Right atrium auricular region (tissue), 2 donors: ENCODE measurements around the gene SPRED3. TPM values are rescaled to one million over a fixed set of nuclear protein-coding genes. Genes with fewer than 3 reads are reported as not detected.
A peak's percentile ranks its signal among the peaks of the same experiment; 100 is the strongest.
"Not testable (repeated sequence)": the region's sequence is repeated elsewhere in the genome, so short reads cannot be mapped to it uniquely, and the experiment has no call there.

ENCODE experiments used
- DNase-seq: peaks from one replicate; pipeline ENCODE4 v3.0.0-alpha.2; 2019; ENCODE audit warnings: low spot score
- H3K27ac ChIP-seq, 2 donors: fragments of 200-600 bp; sonication (generic); 1 replicate in 1 of 2; 2 replicates in 1 of 2; pipeline ENCODE4 v1.5.1; 2016 to 2019
- H3K27me3 ChIP-seq, 2 donors: fragments of 200-600 bp; sonication (generic); one replicate each; pipeline versions ENCODE4 v1.5.1 to v1.6.0; 2017 to 2019
- H3K36me3 ChIP-seq: fragments of 200-600 bp; sonication (generic); one replicate; pipeline ENCODE4 v1.5.1; 2016
- H3K4me1 ChIP-seq, 2 donors: fragments of 200-600 bp; sonication (generic); one replicate each; pipeline versions ENCODE4 v1.5.1 to v1.6.0; 2017 to 2019
- H3K4me3 ChIP-seq, 2 donors: fragments of 200-600 bp; sonication (generic); 1 replicate in 1 of 2; 2 replicates in 1 of 2; pipeline ENCODE4 v1.5.1; 2017 to 2019; ENCODE audit warnings: mild to moderate bottlenecking in 1 of 2, moderate library complexity in 1 of 2
- H3K9me3 ChIP-seq, 2 donors: fragments of 200-600 bp; sonication (generic); one replicate each; pipeline ENCODE4 v1.5.1; 2019
- CTCF ChIP-seq, 2 donors: fragments of 200-600 bp; sonication (generic); IDR thresholded peaks; one replicate each; pipeline ENCODE4 v1.5.1; 2019; ENCODE audit warnings: antibody characterized with exemption in 2 of 2
- total RNA-seq, 2 donors: library from RNA; depleted of rRNA; stranded (reverse); fragments of >200 nt; gene quantifications; one replicate each; pipeline ENCODE4 v1.1.0, GENCODE V29; 2016

SPRED3 gene
- total RNA-seq = under 1 TPM; 0.56 to 0.67 TPM

GRCh38 chr19:38388349-38389100, at the start of gene SPRED3:
Gene SPRED3, plus strand, starts transcription at chr19:38388697. Its CDS starts 1,606 bp downstream, at chr19:38390303.
- no peak for DNase-seq
- peaks cover 21% of the 10 kb centered on the region for H3K36me3 ChIP-seq
- no peak for TF ChIP-seq CTCF (IDR thresholded peaks at IDR 0.05)
- H3K27ac ChIP-seq = peak within 1 kb of the TSS; percentile 54 to 61
- H3K27me3 ChIP-seq = no peaks in the 10 kb centered on the region
- peak within 1 kb of the TSS; percentile 47 to 57 for H3K4me3 ChIP-seq
- no peaks in the 10 kb centered on the region for H3K9me3 ChIP-seq
- peaks cover 0 to 46% of the 10 kb centered on the region in 2 donors for H3K4me1 ChIP-seq

- H3K36me3 ChIP-seq, H3K27me3 ChIP-seq, H3K9me3 ChIP-seq, H3K27ac ChIP-seq, DNase-seq, H3K4me3 ChIP-seq: not testable (repeated sequence)
- H3K4me1 ChIP-seq = peaks cover 0 to 13% of the 10 kb centered on the region in 2 donors
These were observed 49.5 kb upstream of the SPRED3 start for GRCh38 chr19:38339011-38339410.

- Histone ChIP-seq H3K9me3 (no peaks in the 10 kb centered on the region), H3K4me1 (peaks cover 0 to 8% of the 10 kb centered on the region in 2 donors), H3K36me3 (no peaks in the 10 kb centered on the region), H3K4me3 (no peak overlapping the region), H3K27ac (no peak overlapping the region), H3K27me3 (no peaks in the 10 kb centered on the region)
- TF ChIP-seq CTCF (IDR thresholded peaks at IDR 0.05) = no peak
- DNase-seq = no peak
These were observed 47.6 kb upstream of the SPRED3 start for GRCh38 chr19:38340927-38341326.

- DNase-seq = no peak
- Histone ChIP-seq H3K27ac (no peak overlapping the region), H3K4me1 (no peaks in the 10 kb centered on the region), H3K4me3 (no peak overlapping the region), H3K27me3 (no peaks in the 10 kb centered on the region), H3K36me3 (no peaks in the 10 kb centered on the region), H3K9me3 (no peaks in the 10 kb centered on the region)
- TF ChIP-seq CTCF (IDR thresholded peaks at IDR 0.05) = no peak
These were observed 41.7 kb upstream of the SPRED3 start for GRCh38 chr19:38346837-38347236.

GRCh38 chr19:38350883-38351282, 37.6 kb upstream of the SPRED3 start:
- Histone ChIP-seq H3K9me3 (no peaks in the 10 kb centered on the region), H3K36me3 (no peaks in the 10 kb centered on the region), H3K4me3 (no peak overlapping the region), H3K27me3 (no peaks in the 10 kb centered on the region), H3K27ac (no peak overlapping the region), H3K4me1 (no peaks in the 10 kb centered on the region)
- no peak for DNase-seq
- TF ChIP-seq CTCF (IDR thresholded peaks at IDR 0.05) = no peak

GRCh38 chr19:38351865-38352395, 36.6 kb upstream of the SPRED3 start:
- H3K4me3 ChIP-seq = no peak overlapping the region
- no peak for TF ChIP-seq CTCF (IDR thresholded peaks at IDR 0.05)
- no peak for DNase-seq
- no peaks in the 10 kb centered on the region for H3K4me1 ChIP-seq
- H3K27me3 ChIP-seq = no peaks in the 10 kb centered on the region
- H3K36me3 ChIP-seq = no peaks in the 10 kb centered on the region
- no peak overlapping the region for H3K27ac ChIP-seq
- no peaks in the 10 kb centered on the region for H3K9me3 ChIP-seq
